NCI-H748 (cell line): ENCODE results near the gene GRID2.
A peak's percentile ranks its signal among the peaks of the same experiment; 100 is the strongest.
"Not testable (repeated sequence)": the region's sequence is repeated elsewhere in the genome, so short reads cannot be mapped to it uniquely, and the experiment has no call there.

Experiments
- DNase-seq: peaks from one replicate; lab custom pipeline; 2025; ENCODE audit not compliant: unreplicated experiment; lab: John Stamatoyannopoulos, UW

The GRID2 gene

GRCh38 chr4:93299118-93299517 is 995.4 kb downstream of the GRID2 start:
- no peak for DNase-seq

GRCh38 chr4:93300780-93301555 is 997.2 kb downstream of the GRID2 start:
- DNase-seq = not testable (repeated sequence)

GRCh38 chr4:93302310-93302709 is 998.5 kb downstream of the GRID2 start:
- DNase-seq = no peak

GRCh38 chr4:93303440-93303839 is 999.7 kb downstream of the GRID2 start:
- no peak for DNase-seq

- no peak for DNase-seq
Measured at GRCh38 chr4:93312299-93312698, 1008.5 kb downstream of the GRID2 start.

GRCh38 chr4:93313197-93313596 is 1009.4 kb downstream of the GRID2 start:
- DNase-seq = no peak

GRCh38 chr4:93317057-93317456 is 1013.3 kb downstream of the GRID2 start:
- peak; percentile 69 for DNase-seq

- DNase-seq = peak; percentile 7
Measured at GRCh38 chr4:93317561-93317960, 1013.8 kb downstream of the GRID2 start.

GRCh38 chr4:93319041-93319440 is 1015.3 kb downstream of the GRID2 start:
- DNase-seq = no peak

- no peak for DNase-seq
Measured at GRCh38 chr4:93320356-93320755, 1016.6 kb downstream of the GRID2 start.

GRCh38 chr4:93327346-93327745 is 1023.6 kb downstream of the GRID2 start:
- DNase-seq = no peak

- DNase-seq = peak; percentile 27
Measured at GRCh38 chr4:93334003-93334402, 1030.2 kb downstream of the GRID2 start.

GRCh38 chr4:93337196-93337595 is 1033.4 kb downstream of the GRID2 start:
- DNase-seq = no peak

- DNase-seq = no peak
Measured at GRCh38 chr4:93342738-93343137, 1039.0 kb downstream of the GRID2 start.

- DNase-seq = no peak
Measured at GRCh38 chr4:93346840-93347239, 1043.1 kb downstream of the GRID2 start.

- DNase-seq = no peak
Measured at GRCh38 chr4:93348896-93349295, 1045.1 kb downstream of the GRID2 start.

- DNase-seq = no peak
Measured at GRCh38 chr4:93351846-93352245, 1048.1 kb downstream of the GRID2 start.

- no peak for DNase-seq
Measured at GRCh38 chr4:93355411-93355810, 1051.6 kb downstream of the GRID2 start.

GRCh38 chr4:93359586-93359985 is 1055.8 kb downstream of the GRID2 start:
- peak; percentile 61 for DNase-seq

GRCh38 chr4:93366169-93366755 is 1062.5 kb downstream of the GRID2 start:
- not testable (repeated sequence) for DNase-seq

- no peak for DNase-seq
Measured at GRCh38 chr4:93368968-93369367, 1065.2 kb downstream of the GRID2 start.

GRCh38 chr4:93370256-93370655 is 1066.5 kb downstream of the GRID2 start:
- no peak for DNase-seq
